Suprapubic skin (tissue), 4 donors: ENCODE results near the gene LASP1.

ENCODE experiments used
- EP300 ChIP-seq: sonication (generic); formaldehyde crosslinking; IDR thresholded peaks from one replicate; pipeline ENCODE4 v1.6.1; 2017; ENCODE audit warnings: antibody characterized with exemption
- POLR2A ChIP-seq, 2 donors: fragments of 450-650 bp; IDR thresholded peaks; one replicate each; pipeline ENCODE4 v1.6.1; 2017; ENCODE audit warnings: antibody characterized with exemption in 2 of 2, mild to moderate bottlenecking in 2 of 2, moderate library complexity in 2 of 2
- POLR2AphosphoS5 ChIP-seq, 3 donors: sonication (generic); formaldehyde crosslinking; IDR thresholded peaks; one replicate each; pipeline ENCODE4 v1.6.1; 2017; ENCODE audit warnings: antibody characterized with exemption in 3 of 3
- TF ChIP-seq, protein P1 (sequence below), 2 donors: fragments of 200-600 bp in 1 of 2; fragments of 450-650 bp in 1 of 2; sonication (generic) in 1 of 2; IDR thresholded peaks; one replicate each; pipeline ENCODE4 v1.5.1; 2016 to 2019; ENCODE audit warnings: antibody characterized with exemption in 2 of 2, mild to moderate bottlenecking in 1 of 2, moderate library complexity in 1 of 2

DNA sequence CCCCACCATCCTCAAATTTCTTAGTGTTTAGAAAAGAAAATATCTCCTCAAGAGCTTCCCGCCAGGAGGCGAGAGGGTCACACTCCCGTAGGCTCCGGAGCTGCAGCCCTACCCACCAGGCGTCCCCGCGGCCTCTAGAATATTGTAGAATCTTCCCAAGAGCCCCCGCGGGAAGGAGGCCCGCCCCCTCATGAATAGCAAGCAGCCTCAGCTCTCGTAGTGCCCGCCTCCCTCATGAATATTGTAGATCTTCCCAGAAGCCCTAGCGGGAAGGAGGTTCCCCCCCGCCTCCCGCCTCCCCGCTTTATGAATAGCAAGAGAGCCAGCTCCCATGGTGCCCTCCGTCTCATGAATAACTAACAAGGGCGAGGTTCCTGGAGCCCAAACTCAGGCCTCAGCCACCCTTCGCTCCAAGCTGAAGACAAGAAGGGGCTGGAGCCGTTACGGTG is 97.5 kb downstream of the LASP1 start, which contains the start of gene FBXO47:
- TF ChIP-seq POLR2A (IDR thresholded peaks at IDR 0.05): no peak
- TF ChIP-seq, protein P1, sequence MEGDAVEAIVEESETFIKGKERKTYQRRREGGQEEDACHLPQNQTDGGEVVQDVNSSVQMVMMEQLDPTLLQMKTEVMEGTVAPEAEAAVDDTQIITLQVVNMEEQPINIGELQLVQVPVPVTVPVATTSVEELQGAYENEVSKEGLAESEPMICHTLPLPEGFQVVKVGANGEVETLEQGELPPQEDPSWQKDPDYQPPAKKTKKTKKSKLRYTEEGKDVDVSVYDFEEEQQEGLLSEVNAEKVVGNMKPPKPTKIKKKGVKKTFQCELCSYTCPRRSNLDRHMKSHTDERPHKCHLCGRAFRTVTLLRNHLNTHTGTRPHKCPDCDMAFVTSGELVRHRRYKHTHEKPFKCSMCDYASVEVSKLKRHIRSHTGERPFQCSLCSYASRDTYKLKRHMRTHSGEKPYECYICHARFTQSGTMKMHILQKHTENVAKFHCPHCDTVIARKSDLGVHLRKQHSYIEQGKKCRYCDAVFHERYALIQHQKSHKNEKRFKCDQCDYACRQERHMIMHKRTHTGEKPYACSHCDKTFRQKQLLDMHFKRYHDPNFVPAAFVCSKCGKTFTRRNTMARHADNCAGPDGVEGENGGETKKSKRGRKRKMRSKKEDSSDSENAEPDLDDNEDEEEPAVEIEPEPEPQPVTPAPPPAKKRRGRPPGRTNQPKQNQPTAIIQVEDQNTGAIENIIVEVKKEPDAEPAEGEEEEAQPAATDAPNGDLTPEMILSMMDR (IDR thresholded peaks at IDR 0.05): peak in 1 of 2 donors; percentile 11
- no peak for TF ChIP-seq EP300
- TF ChIP-seq POLR2AphosphoS5 (IDR thresholded peaks at IDR 0.05): no peak
